Retinal pigment epithelial cell (primary cell): ENCODE data around the gene NSL1.

Experiments
- DNase-seq: peaks from one replicate; pipeline ENCODE4 v3.0.0-alpha.2; 2010; ENCODE audit warnings: low read depth
- H3K4me3 ChIP-seq: 2 replicates; pipeline ENCODE4 v1.5.1; 2011; ENCODE audit warnings: mild to moderate bottlenecking, low read length, control low read depth, moderate library complexity
- CTCF ChIP-seq: conservative IDR thresholded peaks from 2 replicates; pipeline ENCODE4 v1.5.1; 2011; ENCODE audit warnings: low read depth, low read length, control low read depth, inconsistent platforms

The NSL1 gene

GRCh38 chr1:212759683-212760082 lies 31.9 kb downstream of the NSL1 start:
- no peak for TF ChIP-seq CTCF
- H3K4me3 ChIP-seq = no peak overlapping the region
- DNase-seq = no peak

- DNase-seq = no peak
- no peak for TF ChIP-seq CTCF
Measured at GRCh38 chr1:212754680-212755079, 36.9 kb downstream of the NSL1 start.

GRCh38 chr1:212754193-212754592 lies 37.4 kb downstream of the NSL1 start:
- no peak overlapping the region for H3K4me3 ChIP-seq
- no peak for DNase-seq
- no peak for TF ChIP-seq CTCF

More at GRCh38 chr1:212754680-212755079, 36.9 kb downstream of the NSL1 start:
- no peak overlapping the region for H3K4me3 ChIP-seq

DNA sequence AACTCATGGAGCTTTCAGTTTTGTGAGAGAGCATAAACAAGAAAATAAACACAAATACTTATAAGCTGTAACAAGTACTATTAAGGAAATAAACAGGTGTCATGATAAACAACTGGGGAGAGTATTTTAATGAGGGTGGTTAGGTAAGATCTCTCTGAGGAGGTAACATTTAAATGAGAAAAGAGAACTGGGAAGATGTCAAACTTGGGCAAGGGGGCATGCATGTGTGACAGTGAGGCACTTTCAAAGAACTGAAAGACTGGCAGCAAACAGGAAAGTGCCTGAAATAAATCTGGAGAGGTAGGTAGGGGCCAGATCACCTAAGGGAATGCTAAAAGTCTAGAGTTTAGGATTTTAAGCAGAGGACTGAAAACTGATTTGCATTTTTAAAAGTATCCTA lies 37.8 kb downstream of the NSL1 start:
- no peak for DNase-seq
- H3K4me3 ChIP-seq = no peak overlapping the region
- no peak for TF ChIP-seq CTCF

- no peak for DNase-seq
- no peak overlapping the region for H3K4me3 ChIP-seq
- TF ChIP-seq CTCF = no peak
Measured at GRCh38 chr1:212752934-212753497, 38.6 kb downstream of the NSL1 start.

GRCh38 chr1:212752252-212752933 lies 39.2 kb downstream of the NSL1 start:
- no peak overlapping the region for H3K4me3 ChIP-seq
- TF ChIP-seq CTCF = no peak
- DNase-seq = no peak

DNA sequence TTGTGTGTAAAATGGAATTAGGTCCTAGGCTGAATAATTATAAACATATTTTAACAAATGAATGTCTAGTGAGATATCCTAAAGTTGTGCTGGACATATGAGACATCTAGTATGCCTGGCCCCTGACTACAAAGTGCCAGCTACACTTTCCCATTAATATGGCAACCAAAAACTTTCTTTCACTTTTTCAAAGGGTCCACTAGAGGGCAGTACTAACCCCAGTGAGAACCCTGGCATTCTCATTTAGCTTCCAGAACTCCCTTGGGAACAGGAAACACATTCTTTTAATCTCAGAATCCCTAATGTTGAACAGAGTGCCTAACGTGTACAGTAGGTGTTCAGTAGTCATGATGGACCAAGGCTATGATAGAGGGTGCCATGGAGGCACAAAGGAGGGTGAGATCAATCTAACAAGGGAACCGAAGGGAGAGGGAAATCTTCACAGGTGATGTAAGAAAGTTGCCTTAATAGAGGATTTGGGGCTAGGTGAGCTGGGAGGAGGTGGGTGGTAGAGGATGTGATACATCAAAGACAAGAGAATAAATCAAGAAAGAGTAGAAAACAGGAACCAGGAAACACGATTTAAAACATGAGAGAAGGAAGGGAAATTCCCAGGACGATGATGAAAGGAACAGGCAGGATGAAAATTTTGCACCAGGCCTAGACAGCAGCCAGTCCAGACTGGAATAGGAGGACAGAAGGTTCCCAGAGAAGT lies 41.6 kb downstream of the NSL1 start:
- no peak overlapping the region for H3K4me3 ChIP-seq
- DNase-seq = no peak
- peak; percentile 86 for TF ChIP-seq CTCF
